HCT116 (cell line): ENCODE data around the gene C19orf25.

Source experiments
- CBX3 ChIP-seq: IDR thresholded peaks from 2 replicates; pipeline ENCODE4 v1.6.1; 2012; ENCODE audit warnings: low read depth
- CTCF ChIP-seq, 3 experiments: fragments of 200-600 bp in 1 of 3; sonication (generic) in 1 of 3; IDR thresholded peaks in 2 of 3; conservative IDR thresholded peaks in 1 of 3; 2 replicates each; pipeline ENCODE4 v1.5.1; 2012 to 2017; ENCODE audit warnings: low read depth in 2 of 3, low read length in 2 of 3, antibody characterized with exemption in 1 of 3, borderline replicate concordance in 1 of 3, control low read depth in 1 of 3, mild to moderate bottlenecking in 1 of 3, mixed read lengths in 1 of 3, mixed run types in 1 of 3, moderate library complexity in 1 of 3; ENCODE audit not compliant: insufficient read depth in 1 of 3
- POLR2A ChIP-seq: IDR thresholded peaks from 2 replicates; pipeline ENCODE4 v1.7.0; 2011; ENCODE audit warnings: borderline replicate concordance; ENCODE audit not compliant: insufficient read depth, insufficient read length; ENCODE audit errors: extremely low read depth
- POLR2AphosphoS5 ChIP-seq: IDR thresholded peaks from 2 replicates; pipeline ENCODE4 v1.6.1; 2011; ENCODE audit warnings: mild to moderate bottlenecking, low read depth, low read length, moderate library complexity

GRCh38 chr19:1475751-1476437, 3.1 kb downstream of the C19orf25 start:
- TF ChIP-seq CTCF (IDR thresholded peaks at IDR 0.05 in 2 of 3, conservative IDR thresholded peaks at IDR 0.05 in 1 of 3; ENCODE audit: borderline replicate concordance in 1 of 3, insufficient read depth in 1 of 3, low read depth in 2 of 3, low read length in 2 of 3): no peak
- TF ChIP-seq CBX3: no peak
- no peak for TF ChIP-seq POLR2AphosphoS5
- no peak for TF ChIP-seq POLR2A
